Esophagus muscularis mucosa (tissue), 4 donors: Measurements from ENCODE around the gene ABCG5. TPM values are rescaled to one million over a fixed set of nuclear protein-coding genes. Genes with fewer than 3 reads are reported as not detected.

Experiments used
- DNase-seq: peaks from one replicate; pipeline ENCODE4 v3.0.0-alpha.2; 2017; ENCODE audit errors: extremely low spot score
- H3K27ac ChIP-seq, 4 donors: fragments of 200-600 bp; sonication (generic); replicated peaks in 1 of 4; 1 replicate in 3 of 4; 2 replicates in 1 of 4; pipeline ENCODE4 v1.5.1; 2016 to 2019; ENCODE audit warnings: mild to moderate bottlenecking in 1 of 4
- H3K27me3 ChIP-seq, 4 donors: fragments of 200-600 bp; sonication (generic); one replicate each; pipeline versions ENCODE4 v1.5.1 to v1.6.0; 2016 to 2019
- H3K36me3 ChIP-seq, 4 donors: fragments of 200-600 bp; sonication (generic); one replicate each; pipeline ENCODE4 v1.5.1; 2016 to 2019
- H3K4me1 ChIP-seq, 4 donors: fragments of 200-600 bp; sonication (generic); one replicate each; pipeline ENCODE4 v1.5.1; 2016 to 2019
- H3K4me3 ChIP-seq, 4 donors: fragments of 200-600 bp; sonication (generic); 1 replicate in 2 of 4; 2 replicates in 2 of 4; pipeline ENCODE4 v1.5.1; 2016 to 2019; ENCODE audit warnings: mild to moderate bottlenecking in 4 of 4, moderate library complexity in 1 of 4
- H3K9me3 ChIP-seq, 4 donors: fragments of 200-600 bp; sonication (generic); 1 replicate in 3 of 4; 2 replicates in 1 of 4; pipeline ENCODE4 v1.5.1; 2016 to 2019
- EP300 ChIP-seq: sonication (generic); formaldehyde crosslinking; IDR thresholded peaks from one replicate; pipeline ENCODE4 v1.6.1; 2017; ENCODE audit warnings: antibody characterized with exemption
- POLR2A ChIP-seq: fragments of 450-650 bp; IDR thresholded peaks from one replicate; pipeline ENCODE4 v1.6.1; 2017; ENCODE audit warnings: antibody characterized with exemption, moderate library complexity, mild to moderate bottlenecking, low read depth
- POLR2AphosphoS5 ChIP-seq, 2 donors: sonication (generic); formaldehyde crosslinking; IDR thresholded peaks; one replicate each; pipeline ENCODE4 v1.6.1; 2017; ENCODE audit warnings: antibody characterized with exemption in 2 of 2
- WGBS: methylation state at CpG from one replicate; pipeline ENCODE4 v1.1.5; 2018; 5-methylcytosine and 5-hydroxymethylcytosine counted together
- intact Hi-C: fragments of 100-400 bp; cut with DNase I; formaldehyde crosslinking; loops from one replicate; pipeline ENCODE4 v1.15.1; 2023
- total RNA-seq, 4 donors: library from RNA; depleted of rRNA; stranded (reverse); fragments of >200 nt; gene quantifications; one replicate each; pipeline versions ENCODE4 v1.1.0 to v1.2.1, GENCODE V29; 2016
- TF ChIP-seq, protein P1 (sequence below), 3 experiments: fragments of 200-600 bp in 2 of 3; fragments of 450-650 bp in 1 of 3; sonication (generic) in 2 of 3; IDR thresholded peaks; one replicate each; pipeline ENCODE4 v1.5.1; 2017 to 2019; ENCODE audit warnings: antibody characterized with exemption in 3 of 3, mild to moderate bottlenecking in 2 of 3, moderate library complexity in 1 of 3

The ABCG5 gene
- total RNA-seq, 4 donors from 2014 or later, result not detected

DNA sequence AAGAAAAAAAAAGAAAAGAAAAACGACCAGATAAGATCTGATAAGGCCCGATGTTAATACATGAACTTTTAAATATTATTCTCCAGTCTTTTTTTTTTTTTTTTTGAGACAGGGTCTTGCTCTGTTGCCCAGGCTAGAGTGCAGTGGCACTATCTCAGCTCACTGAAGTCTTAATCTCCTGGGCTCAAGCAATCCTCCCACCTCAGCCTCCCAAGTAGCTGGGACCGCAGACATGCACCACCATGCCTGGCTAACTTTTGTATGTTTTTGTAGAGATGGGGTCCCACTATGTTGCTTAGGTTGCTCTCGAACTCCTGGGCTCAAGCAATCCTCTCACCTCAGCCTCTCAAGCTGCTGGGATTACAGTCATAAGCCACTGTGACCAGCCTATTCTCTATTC is 1.6 kb downstream of the ABCG5 start:
- Histone ChIP-seq H3K27ac (no peak overlapping the region), H3K36me3 (no peaks in the 10 kb centered on the region), H3K4me1 (peaks cover 0 to 3% (median 2%) of the 10 kb centered on the region in 4 donors), H3K4me3 (no peak overlapping the region), H3K9me3 (no peaks in the 10 kb centered on the region), H3K27me3 (peaks cover 0 to 13% (median under 1%) of the 10 kb centered on the region in 4 donors)
- TF ChIP-seq EP300, result no peak
- no peak for TF ChIP-seq POLR2AphosphoS5 (IDR thresholded peaks at IDR 0.05)
- TF ChIP-seq, protein P1, sequence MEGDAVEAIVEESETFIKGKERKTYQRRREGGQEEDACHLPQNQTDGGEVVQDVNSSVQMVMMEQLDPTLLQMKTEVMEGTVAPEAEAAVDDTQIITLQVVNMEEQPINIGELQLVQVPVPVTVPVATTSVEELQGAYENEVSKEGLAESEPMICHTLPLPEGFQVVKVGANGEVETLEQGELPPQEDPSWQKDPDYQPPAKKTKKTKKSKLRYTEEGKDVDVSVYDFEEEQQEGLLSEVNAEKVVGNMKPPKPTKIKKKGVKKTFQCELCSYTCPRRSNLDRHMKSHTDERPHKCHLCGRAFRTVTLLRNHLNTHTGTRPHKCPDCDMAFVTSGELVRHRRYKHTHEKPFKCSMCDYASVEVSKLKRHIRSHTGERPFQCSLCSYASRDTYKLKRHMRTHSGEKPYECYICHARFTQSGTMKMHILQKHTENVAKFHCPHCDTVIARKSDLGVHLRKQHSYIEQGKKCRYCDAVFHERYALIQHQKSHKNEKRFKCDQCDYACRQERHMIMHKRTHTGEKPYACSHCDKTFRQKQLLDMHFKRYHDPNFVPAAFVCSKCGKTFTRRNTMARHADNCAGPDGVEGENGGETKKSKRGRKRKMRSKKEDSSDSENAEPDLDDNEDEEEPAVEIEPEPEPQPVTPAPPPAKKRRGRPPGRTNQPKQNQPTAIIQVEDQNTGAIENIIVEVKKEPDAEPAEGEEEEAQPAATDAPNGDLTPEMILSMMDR (IDR thresholded peaks at IDR 0.05), result no peak
- no peak for TF ChIP-seq POLR2A
- intact Hi-C loops, result no loop called here
- peak; percentile 45 for DNase-seq
- 82% methylated on average over 4 of the region's 4 CpGs for WGBS

DNA sequence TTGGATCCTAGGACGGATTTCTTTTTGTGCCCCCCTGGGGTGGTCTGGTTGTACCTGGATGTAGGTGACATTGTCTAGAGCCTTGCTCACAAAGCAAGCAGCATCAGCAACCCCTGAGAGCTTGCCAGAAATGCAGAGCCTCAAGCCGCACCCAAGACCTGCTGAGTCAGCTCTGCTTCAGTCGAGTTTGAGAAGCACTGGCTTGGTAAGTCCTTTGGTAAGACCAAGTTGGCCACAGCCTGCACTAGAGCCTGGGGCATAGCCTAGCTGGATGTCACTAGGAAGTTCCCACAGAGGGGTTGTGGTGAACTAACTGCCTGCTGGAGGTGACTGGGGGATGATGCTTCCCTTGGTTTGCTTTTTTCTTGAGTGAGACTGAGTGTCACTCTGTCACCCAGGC is 6.2 kb downstream of the ABCG5 start:
- peaks cover 0 to 9% (median 8%) of the 10 kb centered on the region in 4 donors for H3K4me1 ChIP-seq
- TF ChIP-seq POLR2A (no peak), POLR2AphosphoS5 (IDR thresholded peaks at IDR 0.05) (no peak), EP300 (no peak)
- TF ChIP-seq, protein P1 (IDR thresholded peaks at IDR 0.05), result no peak
- intact Hi-C loops, result no loop called here
- H3K36me3 ChIP-seq, result no peaks in the 10 kb centered on the region
- no peak overlapping the region for H3K4me3 ChIP-seq
- H3K9me3 ChIP-seq, result no peaks in the 10 kb centered on the region
- DNase-seq, result peak; percentile 77
- peaks cover 0 to 30% (median 5%) of the 10 kb centered on the region in 4 donors for H3K27me3 ChIP-seq
- H3K27ac ChIP-seq, result no peak overlapping the region
- WGBS, result 91% methylated on average over 1 of the region's 3 CpGs

DNA sequence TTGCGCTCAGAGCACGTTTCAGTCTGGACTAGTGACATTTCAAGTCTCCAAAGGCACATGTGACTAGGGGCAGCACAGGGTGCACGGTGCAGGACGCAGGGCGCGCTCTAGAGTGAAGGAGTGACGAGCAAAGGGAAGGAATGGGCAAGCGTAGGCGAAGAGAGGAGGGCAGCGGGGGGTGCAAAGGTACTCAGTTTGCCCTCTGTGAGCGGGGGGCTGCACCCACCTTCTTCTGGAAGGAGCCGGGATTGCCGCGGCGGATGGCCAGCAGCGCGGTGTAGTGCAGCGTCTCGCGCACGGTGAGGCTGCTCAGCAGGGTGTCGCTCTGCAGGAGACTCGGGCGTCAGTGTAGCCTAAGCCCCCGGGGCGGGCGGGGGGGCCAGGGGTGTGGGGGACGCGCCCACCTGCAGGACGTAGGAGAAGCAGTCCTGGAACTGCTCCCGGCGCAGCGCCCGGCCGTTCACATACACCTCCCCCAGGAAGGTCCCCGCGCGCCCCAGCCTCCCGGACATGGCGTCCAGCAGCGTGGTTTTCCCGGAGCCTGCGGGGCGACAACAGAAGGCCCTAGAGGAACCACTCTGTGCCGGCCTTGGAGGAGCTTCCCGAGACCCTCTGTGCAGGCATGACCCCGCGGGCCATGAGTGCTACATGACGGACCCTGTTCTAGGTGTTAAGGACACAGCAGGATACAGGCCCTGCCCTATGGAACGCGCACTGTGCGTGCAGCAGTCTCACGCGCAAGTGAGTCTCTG is 6.9 kb downstream of the ABCG5 start:
- Histone ChIP-seq H3K36me3 (no peaks in the 10 kb centered on the region), H3K4me1 (peaks cover 0 to 9% (median 8%) of the 10 kb centered on the region in 4 donors), H3K27me3 (peaks cover 0 to 29% (median 5%) of the 10 kb centered on the region in 4 donors), H3K27ac (no peak overlapping the region), H3K4me3 (peak overlapping the region in 2 of 4 donors; percentile 22), H3K9me3 (no peaks in the 10 kb centered on the region)
- intact Hi-C loops, result no loop called here
- TF ChIP-seq POLR2A, result no peak
- TF ChIP-seq EP300, result no peak
- TF ChIP-seq POLR2AphosphoS5 (IDR thresholded peaks at IDR 0.05), result no peak
- TF ChIP-seq, protein P1 (IDR thresholded peaks at IDR 0.05), result no peak
- 25% methylated on average over 19 of the region's 54 CpGs for WGBS
- DNase-seq, result no peak

DNA sequence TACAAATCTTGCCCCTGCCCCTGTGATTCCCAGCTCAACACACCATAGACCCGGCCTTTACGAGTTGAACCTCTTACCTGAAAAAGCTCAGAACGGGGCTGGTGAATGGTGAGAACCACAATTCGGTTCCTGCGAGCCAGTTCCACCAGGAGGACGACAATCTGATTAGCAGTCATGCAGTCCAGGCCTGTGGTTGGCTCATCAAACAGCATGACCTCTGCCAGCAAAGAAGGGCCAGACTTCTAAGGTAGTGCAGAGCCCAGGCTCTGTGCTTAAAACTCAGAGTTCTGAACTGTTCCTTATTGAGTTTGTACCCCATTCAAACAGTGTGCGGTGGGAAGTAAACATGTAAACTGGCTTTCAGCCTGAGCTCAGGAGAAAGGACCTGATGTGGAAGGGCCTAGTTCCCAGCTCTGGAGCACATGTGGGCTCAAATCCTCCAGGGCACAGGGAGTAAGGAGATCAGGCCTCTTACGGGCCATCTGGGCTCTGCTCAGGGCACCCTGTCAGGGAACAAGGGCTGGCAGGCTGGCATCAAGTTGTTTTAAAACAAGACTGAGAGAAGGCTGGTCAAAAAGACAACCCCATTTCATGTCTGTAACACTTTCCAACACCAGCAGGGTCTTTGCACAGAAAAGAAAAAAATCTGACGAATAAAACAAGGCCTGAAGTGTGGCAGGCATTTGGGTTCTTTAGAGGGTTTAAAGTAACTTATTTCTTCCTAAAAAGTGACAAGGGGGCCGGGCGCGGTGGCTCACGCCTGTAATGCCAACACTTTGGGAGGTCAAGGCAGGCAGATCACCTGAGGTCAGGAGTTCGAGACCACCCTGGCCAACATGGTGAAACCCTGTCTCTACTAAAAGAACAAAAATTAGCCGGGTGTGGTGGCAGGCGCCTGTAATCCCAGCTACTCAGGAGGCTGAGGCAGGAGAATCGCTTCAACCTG is 12.1 kb downstream of the ABCG5 start:
- 92% methylated on average over 17 of the region's 17 CpGs for WGBS

More for the DNA sequence above, 12.1 kb downstream of the ABCG5 start:
- Histone ChIP-seq H3K4me1 (peaks cover 0 to 2% (median 2%) of the 10 kb centered on the region in 4 donors), H3K27me3 (peaks cover 0 to 17% (median 1%) of the 10 kb centered on the region in 4 donors), H3K4me3 (no peak overlapping the region), H3K9me3 (no peaks in the 10 kb centered on the region), H3K36me3 (no peaks in the 10 kb centered on the region), H3K27ac (no peak overlapping the region)
- intact Hi-C loops, result no loop called here
- peak; percentile 64 for DNase-seq
- TF ChIP-seq POLR2AphosphoS5 (IDR thresholded peaks at IDR 0.05) (no peak), POLR2A (no peak), EP300 (no peak)
- TF ChIP-seq, protein P1 (IDR thresholded peaks at IDR 0.05), result no peak
